GM21515 (cell line): ENCODE measurements around the gene HP.

Experiments
- ATAC-seq: cut with Tn5 transposase; IDR thresholded peaks from one replicate; pipeline ENCODE4 v1.9.1; 2021; ENCODE audit not compliant: unreplicated experiment

HP gene

GRCh38 chr16:72083778-72084404, 29.6 kb downstream of the HP start:
- no peak for ATAC-seq

DNA sequence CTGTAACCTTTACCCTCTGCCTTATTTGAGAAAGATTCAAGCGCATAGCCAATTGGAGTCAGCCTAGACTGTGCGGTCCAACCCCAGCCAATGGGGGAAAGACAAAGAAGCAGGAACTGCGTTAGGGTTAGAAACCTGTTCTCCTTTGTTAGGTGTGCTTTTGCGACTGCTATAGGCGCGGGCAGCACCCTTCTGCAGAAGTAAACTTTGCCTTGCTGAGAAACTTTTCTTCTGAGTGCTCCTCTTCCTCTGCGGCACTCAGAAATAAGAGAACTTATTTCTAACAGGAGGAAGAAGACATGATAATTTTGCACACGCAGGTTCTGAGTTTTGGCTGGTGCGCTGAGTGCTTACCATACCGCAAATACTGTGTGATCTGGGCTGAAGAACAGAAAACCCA, 30.1 kb downstream of the HP start:
- no peak for ATAC-seq

DNA sequence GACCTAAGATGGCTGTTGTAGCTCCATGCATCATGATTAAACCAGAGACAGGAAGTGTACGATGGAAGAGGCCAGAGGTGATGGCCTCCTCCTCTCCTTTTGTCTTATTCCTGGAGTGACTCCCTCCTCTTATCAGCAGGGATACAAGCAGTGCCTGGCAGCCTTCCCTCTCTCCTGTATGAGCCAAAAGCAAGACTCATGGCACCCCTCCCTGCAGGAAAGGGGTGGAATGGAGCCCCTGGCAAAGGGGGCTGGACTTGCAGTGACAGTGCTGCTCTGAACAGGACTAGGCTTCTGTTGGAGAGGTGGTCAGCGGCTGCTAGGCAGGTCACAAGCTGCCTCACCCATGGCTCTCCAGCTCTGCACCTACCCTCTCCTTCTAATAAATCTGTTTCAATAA, 30.7 kb downstream of the HP start:
- ATAC-seq = no peak

GRCh38 chr16:72091217-72091616, 36.9 kb downstream of the HP start:
- no peak for ATAC-seq

GRCh38 chr16:72092832-72093447, 38.6 kb downstream of the HP start:
- no peak for ATAC-seq

DNA sequence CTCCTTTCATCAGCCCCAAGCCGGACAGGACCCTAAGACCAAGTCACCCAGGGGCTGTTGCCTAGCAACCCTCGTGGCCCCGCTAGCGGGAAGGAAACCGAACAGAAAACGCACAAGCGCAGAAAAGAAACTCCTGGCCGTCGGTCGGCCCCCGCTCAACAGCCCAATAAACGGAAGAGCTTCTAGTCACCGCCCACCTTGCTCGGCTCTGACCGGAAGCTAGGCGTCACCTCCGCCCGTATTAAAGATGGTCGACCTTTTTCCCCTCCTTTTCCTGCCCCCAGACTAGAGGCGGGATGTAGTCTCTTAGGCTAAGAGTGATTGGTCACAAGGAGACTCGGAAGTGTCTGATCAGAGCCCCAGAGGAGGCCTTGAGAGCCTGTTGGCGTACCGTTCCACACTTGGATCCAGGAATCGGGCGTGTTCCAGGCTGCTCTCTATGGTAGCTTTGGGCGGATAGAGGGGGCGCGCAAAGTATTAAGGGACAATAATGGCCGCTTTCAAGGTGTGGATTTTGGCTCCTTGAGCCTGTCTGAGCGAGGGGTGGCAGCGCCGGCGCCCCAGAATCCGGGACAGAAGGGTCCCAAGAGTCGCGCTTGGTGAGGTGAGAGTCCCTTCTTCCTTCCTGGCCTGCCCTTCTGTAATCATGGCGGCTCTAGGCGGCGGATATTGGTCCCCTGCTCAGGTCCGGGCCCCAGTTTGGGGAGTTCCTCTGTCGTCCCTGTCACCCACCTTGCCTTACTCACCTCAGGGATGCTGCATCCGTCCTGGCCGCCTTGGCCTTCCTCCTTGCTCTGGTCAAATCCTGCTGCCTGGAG, 39.4 kb downstream of the HP start, which contains the start of the genes DHX38 and TXNL4B:
Gene DHX38, plus strand, starts transcription at position 400 of the 818 bp plus-strand sequence. CDS start 2,311 bp downstream, outside the sequence.
Gene TXNL4B, minus strand, starts transcription at position 173 of the 818 bp plus-strand sequence. CDS start 2,871 bp downstream, outside the sequence.
- ATAC-seq = peak; percentile 98

- no peak for ATAC-seq
These were observed 39.9 kb downstream of the HP start for GRCh38 chr16:72094266-72094610.

- no peak for ATAC-seq
These were observed 44.6 kb downstream of the HP start for GRCh38 chr16:72098936-72099335.

- no peak for ATAC-seq
These were observed 45.1 kb downstream of the HP start for GRCh38 chr16:72099377-72099818.

DNA sequence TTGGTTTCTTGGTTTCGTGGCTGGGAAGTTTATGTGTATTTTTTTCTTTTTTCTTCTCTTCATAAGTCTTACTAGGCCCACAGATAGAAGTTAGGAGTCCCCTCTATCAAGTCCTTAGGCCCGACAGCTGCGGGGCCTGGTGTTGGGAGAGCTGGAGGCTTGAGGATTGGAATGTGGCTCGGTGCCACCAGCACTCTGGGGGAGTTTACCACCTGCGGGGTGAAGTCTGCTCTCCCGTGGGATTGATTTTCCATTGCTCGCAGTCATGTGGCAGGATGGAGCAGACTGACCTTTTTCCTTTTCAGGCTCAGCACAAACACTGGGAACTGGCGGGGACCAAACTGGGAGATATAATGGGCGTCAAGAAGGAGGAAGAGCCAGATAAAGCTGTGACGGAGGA, 46.9 kb downstream of the HP start:
- no peak for ATAC-seq

- ATAC-seq = no peak
These were observed 50.6 kb downstream of the HP start for GRCh38 chr16:72104905-72105304.

GRCh38 chr16:72105978-72106377, 51.7 kb downstream of the HP start:
- no peak for ATAC-seq

DNA sequence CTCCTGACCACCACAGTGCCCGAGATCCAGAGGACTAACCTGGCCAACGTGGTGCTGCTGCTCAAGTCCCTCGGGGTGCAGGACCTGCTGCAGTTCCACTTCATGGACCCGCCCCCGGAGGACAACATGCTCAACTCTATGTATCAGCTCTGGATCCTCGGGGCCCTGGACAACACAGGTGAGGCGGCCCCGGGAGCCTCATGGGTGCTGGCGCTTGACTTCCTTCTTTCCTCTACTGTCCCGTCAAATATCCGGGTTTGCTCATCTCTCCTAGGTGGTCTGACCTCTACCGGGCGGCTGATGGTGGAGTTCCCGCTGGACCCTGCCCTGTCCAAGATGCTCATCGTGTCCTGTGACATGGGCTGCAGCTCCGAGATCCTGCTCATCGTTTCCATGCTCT, 53.1 kb downstream of the HP start:
- ATAC-seq = no peak

GRCh38 chr16:72108353-72109102, 54.2 kb downstream of the HP start:
- no peak for ATAC-seq

- no peak for ATAC-seq
These were observed 55.0 kb downstream of the HP start for GRCh38 chr16:72109300-72109699.

- no peak for ATAC-seq
These were observed 55.7 kb downstream of the HP start for GRCh38 chr16:72109966-72110530.
